GM12873 (cell line): Measurements from ENCODE around the gene IP6K1.

Experiments used
- CTCF ChIP-seq: IDR thresholded peaks from 2 replicates; pipeline ENCODE4 v1.5.1; 2012; ENCODE audit warnings: low read depth, mild to moderate bottlenecking, moderate library complexity, low read length, control low read depth; ENCODE audit not compliant: insufficient read depth; ENCODE audit errors: missing control alignments

IP6K1 gene

GRCh38 chr3:49781415-49782199 lies 4.7 kb downstream of the IP6K1 start:
- no peak for TF ChIP-seq CTCF

- TF ChIP-seq CTCF = no peak
Observed at GRCh38 chr3:49780080-49780974, 6.0 kb downstream of the IP6K1 start.

GRCh38 chr3:49779358-49780079 lies 6.8 kb downstream of the IP6K1 start:
- no peak for TF ChIP-seq CTCF

GRCh38 chr3:49775538-49775937 lies 10.8 kb downstream of the IP6K1 start:
- no peak for TF ChIP-seq CTCF

GRCh38 chr3:49772703-49773102 lies 13.6 kb downstream of the IP6K1 start:
- no peak for TF ChIP-seq CTCF

- TF ChIP-seq CTCF = no peak
Observed at GRCh38 chr3:49771340-49771938, 14.9 kb downstream of the IP6K1 start.
